Forelimb muscle (tissue), 1 donor: ENCODE data around the gene TAOK3. TPM values are rescaled to one million over a fixed set of nuclear protein-coding genes. Genes with fewer than 3 reads are reported as not detected.
"Not testable (repeated sequence)": the region's sequence is repeated elsewhere in the genome, so short reads cannot be mapped to it uniquely, and the experiment has no call there.

Experiments used
- DNase-seq: peaks from one replicate; pipeline ENCODE4 v3.0.0-alpha.2; 2013; ENCODE audit warnings: low read depth
- polyA plus RNA-seq: library from polyadenylated mRNA; unstranded; fragments of 120-200 nt; gene quantifications from one replicate; pipeline ENCODE4 v1.2.1, GENCODE V29; 2013; ENCODE audit not compliant: insufficient read length

TAOK3 gene
- polyA plus RNA-seq, 1 donor: 17.4 TPM

DNA sequence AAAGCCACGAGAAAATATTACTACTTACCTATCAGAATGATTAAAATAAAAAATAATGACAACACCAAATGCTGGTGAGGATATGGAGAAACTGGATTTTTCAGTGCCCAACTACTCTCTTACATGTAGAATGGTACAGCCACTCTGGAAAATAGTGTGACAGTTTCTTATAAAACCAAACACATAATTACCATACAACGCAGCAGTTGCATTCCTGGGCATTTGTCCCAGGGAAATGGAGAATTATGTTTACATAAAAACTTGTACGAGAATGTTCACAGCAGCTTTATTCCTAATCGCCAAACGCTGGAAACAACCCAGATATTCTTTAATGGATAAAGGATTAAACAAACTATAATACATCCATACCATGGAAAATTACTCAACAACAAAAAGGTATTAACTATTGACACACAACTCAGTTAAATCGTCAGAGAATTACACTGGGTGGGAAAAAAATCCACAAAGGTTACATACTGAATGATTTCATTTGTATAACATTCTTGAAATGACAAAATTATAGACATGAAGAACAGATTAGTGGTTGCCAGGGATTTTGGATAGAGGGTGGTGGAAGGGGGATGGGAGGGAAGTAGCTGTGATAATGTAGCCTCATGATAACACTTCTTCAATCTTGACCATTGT lies 35.4 kb downstream of the TAOK3 start:
- no peak for DNase-seq

DNA sequence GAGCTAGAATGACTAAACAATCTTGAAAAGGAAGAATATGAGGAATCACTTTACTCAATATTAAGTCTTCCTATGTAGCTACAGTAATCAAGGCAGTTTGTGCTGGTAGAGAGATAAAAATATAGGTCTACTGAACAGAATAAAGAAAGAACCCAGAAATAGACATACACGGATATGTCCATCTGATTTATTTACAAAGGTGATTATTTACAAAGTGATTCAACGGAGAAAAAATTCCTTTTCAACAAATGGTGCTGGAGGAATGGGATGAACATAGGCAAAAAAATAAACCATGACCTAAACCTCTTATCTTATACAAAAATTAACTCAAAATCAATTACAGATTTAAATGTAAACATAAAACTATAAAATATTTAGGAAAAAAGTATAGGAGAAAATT lies 36.6 kb downstream of the TAOK3 start:
- DNase-seq: no peak

DNA sequence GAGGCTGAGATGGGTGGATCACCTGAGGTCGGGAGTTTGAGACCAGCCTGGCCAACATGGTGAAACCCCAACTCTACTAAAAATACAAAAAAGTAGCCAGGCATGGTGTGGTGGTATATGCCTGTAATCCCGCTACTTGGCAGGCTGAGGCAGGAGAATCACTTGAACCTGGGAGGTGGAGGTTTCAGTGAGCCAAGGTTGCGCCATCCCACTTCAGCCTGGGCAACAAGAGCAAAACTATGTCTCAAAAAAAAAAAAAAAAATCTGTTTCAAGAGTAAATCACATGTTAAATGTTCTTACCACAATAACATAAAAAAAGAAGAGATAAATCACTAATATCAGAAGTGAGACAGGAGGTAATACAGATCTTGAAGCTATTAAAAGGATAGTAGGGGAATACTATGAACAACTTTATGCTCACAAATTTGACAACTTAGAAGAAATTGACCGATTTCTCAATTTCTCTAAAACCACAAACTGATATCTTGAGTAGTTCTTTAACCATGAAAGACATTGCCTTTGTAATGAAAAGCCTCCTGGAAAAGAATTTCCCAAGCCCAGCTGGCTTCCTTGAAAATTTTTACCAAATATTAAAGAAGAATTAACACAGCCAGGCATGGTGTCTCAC lies 37.7 kb downstream of the TAOK3 start:
- DNase-seq: no peak

DNA sequence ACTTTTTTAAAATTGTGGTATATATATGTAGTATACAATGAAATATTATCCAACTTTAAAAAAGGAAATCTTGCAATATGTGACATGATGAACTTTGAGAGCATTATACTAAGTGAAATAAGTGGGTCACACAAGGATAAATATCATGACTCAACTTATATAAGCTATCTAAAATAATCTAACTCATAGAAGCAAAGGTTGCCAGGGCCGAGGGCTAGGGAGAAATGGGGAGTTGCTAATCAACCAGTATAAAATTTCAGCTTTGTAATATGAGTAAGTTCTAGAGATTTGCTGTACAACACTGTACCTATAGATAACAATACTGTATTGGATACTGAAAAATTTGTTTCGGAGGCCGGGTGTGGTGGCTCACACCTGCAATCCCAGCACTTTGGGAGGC lies 38.5 kb downstream of the TAOK3 start:
- no peak for DNase-seq

DNA sequence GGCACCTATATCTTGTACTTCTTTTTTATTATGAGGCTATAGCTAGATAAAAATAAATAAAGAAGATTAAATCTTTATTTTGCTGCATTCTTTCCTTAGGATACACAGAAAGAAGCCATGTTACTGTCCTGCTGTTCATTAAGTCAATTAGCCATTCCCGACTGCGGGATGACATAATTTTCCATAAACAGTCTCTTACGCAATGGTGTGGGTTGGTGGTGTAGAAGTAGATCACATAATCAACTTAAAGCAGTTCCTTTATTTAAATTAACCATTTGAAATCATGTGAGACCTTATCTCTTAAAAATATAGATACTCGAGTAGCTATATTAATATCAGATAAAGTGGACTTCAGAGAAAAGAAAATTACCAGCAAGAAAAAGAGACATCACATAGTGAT lies 40.2 kb downstream of the TAOK3 start:
- no peak for DNase-seq

DNA sequence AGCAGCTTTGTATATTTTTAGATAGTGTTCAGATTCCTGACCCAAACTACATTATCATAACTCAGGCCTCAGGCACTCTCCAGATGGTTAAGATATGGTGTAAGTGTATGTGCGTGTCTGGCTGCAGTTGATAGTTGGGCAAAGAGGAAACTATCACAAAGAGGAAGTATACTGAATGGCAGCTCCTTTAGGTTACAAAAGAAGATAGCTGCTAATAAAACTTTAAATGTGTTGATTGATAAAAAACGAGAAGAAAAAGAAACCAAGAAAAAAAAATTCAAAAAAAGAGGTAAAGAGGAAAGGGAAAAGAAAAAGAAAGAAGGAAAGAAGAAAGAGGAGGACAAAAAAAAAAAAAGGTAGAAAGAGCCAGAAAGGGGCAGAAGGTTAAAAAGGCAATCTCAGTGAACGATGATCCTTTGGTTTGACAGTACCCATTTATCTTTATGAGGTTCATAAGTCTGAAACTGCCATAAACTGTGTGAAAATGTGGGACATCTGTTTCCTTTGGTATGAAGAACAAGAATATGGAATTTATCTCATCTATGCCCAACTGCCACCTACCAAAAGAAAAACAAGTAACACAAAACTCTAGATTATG lies 42.2 kb downstream of the TAOK3 start:
- DNase-seq: no peak

DNA sequence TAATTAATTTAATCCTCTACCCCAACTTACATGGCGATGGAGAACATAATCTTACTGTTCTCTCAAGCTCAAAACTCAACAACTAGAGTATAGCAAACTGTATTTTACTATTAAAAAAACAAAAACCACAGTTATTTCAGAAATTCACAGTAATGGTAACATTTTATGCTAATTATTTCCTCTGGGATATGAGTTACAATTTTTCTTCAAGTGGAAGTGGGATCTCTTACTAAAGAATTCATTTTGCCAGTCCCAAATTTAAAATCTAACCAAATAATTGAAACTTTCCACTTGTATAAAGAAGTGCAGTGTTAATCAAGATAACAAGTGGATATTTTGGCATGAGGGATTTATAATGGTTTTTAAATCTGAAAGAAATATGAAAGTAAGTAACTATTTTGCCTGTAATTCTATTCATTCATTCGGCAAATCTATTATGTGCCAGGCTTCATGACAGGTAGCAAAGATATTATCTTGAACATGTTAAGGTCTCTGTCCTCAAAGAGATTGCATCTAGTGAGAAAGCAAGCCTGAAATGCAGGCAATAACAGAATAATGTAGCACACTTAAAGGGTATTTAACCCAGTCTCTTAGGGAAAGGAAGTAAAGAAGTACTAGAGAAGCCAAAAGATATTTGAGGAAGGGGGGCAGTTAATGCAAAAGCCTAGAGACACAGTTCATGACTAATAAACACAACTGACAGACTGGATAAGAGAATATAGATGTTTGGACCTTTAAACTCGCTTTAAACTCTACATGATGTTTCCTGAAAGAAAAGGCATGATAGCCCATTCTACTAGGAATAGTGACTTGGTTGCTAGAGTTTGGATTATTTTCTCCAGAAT lies 44.0 kb downstream of the TAOK3 start:
- no peak for DNase-seq

DNA sequence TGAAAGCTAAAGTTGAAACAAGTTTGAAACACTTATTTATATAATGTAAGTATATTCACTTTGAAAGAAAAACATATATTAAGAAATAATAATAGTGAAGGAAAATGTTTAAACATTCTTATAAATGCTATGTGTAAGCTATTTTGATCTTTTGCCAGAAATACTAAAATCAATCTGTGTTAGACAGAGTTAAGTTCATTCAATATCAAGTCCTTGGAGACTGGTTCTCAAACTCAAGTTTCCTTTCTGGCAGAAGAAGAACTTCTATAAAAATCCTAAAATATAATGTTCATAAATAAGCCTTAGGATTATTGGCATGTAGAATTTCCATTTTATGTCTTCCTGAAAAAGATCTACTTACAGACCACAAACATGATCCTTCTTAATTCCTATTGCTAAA lies 45.3 kb downstream of the TAOK3 start:
- no peak for DNase-seq

DNA sequence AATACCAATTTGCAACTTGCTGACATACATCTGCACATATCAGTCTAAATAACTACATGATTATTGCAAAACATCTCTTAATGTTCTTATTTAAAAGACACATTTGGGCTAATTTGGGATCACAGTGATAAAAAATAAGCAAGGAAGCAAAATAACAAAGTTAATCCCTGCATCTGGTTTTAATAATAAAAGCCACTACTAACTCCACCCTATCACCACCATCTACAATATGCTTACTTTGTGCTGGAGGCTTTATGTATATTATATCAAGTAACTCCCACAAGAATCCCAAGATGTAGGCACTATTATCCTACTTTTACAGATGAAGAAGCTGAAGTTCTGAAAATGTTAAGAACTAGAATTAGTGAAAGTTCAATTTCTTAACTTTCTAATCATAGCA lies 45.7 kb downstream of the TAOK3 start:
- no peak for DNase-seq

DNA sequence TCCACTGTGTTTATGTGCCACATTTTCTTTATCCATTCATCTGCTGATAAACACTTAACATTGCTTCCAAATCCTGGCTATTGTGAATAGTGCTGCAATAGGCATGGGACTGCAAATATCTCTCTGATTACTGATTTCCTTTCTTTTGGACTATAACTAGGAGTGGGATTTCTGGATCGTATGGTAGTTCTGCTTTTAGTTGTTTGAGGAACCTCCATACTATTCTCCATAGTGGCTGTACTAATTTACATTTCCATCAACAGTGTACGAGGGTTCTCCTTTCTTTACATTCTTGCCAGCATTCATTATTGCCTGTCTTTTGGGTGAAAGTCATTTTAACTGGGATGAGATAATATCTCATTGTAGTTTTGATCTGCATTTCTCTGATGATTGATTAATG lies 47.6 kb downstream of the TAOK3 start:
- no peak for DNase-seq

DNA sequence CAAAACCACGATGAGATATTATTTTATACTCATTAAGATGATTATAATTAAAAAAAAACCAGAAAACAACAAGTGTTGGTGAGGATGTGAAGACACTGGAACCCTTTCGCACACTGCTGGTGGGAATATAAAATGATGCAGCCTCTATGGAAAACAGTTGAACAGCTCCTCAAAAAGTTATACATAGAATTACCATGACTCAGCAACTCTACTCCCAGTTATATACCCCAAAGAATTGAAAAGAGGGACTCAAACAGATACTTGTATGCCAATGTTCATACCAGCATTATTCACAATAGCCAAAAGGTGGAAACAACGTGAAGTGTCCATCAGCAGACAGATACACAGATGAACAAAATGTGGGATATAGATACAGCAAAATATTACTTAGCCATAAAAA lies 53.1 kb downstream of the TAOK3 start:
- no peak for DNase-seq

DNA sequence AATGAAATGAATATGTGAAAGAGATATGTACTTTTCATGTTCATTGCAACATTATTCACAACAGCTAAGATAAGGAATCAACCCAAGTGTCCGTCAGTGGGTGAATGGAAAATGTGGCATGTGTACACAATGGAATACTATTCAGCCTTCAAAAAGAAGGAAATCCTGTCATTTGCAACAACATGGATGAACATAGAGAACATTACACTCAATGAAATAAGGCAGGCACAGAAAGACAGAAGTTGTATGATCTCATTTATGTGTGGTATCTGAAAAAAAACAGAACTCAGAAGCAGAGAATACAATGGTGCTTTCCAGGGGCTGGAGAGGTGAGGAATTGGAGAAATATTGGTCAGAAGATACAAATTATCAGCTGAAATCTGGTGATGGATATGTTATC lies 54.0 kb downstream of the TAOK3 start:
- no peak for DNase-seq

DNA sequence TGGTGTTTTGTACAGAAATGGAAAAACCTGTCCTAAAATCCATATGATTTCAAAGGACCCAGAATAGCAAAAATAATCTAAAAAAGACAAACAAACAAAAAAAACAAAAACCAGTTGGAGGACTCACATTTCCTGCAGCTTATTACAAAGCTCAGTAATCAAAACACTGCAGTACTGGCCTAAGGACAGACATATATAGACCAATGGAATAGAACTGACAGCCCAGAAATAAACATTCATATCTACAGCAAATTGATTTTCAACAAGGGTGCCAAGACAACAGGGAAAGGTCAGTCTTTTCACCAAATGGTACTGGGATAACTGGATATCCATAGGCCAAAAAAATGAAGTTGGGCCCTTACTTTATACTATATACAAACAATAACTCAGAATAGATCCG lies 55.0 kb downstream of the TAOK3 start:
- DNase-seq: no peak

DNA sequence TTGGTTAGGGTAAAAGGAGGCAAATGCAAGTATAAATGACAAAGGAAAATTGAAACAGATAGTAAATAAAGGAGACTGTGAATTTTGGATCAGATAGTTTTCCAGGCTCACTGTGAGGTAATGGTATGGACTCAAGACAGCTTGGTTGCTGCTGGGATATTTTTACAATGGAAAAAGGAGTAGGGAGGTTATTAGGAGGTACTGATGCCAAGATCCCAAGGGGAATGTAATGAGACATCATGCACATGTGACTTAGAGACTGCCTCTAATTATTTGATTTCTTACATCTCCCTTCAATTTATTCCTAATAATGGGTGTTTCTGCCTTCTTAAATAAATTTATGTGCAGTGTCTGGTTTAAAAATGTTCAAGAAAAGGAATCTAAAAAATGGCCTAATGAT lies 56.9 kb downstream of the TAOK3 start:
- no peak for DNase-seq

DNA sequence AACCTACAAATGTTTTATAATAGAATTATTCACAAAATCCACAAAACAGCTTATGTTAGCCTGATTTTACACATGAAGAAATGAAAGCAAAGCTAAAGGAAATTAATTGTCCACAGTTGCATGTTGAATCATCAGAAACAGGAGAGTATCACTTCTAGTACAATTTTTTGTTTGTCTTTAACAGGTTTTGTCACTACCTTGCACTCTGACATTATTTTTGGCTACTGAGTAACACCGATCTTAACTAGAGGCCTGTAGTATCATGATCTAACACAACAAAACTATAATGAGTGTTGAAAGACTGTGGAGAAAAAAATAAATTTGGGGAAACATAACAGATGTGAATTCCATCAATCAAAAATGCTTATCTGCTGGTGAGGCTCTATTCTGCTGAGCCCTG lies 60.1 kb downstream of the TAOK3 start:
- no peak for DNase-seq

DNA sequence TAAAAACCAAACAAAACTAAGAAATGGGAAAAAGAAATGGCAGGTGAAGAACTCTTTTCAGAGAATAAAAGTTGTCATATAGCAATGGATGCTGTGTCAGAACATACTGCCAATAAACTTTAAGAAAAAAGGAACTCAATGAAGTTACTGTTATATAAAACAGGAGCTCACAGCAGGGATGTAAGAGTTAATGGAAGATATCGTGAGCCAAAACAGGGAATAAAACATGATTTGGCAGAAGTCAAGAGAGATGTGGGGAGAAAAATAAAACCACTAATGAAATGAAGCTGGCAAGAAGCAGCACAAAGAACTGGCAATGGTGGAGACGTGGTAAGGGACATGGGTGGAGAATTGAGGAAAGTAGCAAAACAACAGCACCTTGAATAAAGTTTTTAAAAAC lies 61.0 kb downstream of the TAOK3 start:
- DNase-seq: no peak

DNA sequence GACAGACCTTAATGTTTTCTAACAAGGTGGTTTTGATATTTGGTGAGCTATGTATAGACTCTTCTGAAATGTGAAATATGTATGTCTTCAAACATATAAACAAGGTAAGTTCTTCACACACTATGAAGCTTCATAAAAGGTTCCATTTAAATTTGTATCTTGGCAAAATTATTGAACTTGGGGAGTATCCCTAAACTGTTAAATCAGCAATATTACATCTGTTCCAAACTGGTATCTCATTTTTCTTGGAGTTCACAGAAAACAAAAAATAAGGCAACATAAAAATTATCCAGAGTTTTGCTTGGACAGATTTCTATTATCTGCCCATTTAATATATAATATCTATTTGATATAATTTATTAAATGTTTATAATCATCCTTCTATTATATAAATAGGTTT lies 62.4 kb downstream of the TAOK3 start:
- no peak for DNase-seq

DNA sequence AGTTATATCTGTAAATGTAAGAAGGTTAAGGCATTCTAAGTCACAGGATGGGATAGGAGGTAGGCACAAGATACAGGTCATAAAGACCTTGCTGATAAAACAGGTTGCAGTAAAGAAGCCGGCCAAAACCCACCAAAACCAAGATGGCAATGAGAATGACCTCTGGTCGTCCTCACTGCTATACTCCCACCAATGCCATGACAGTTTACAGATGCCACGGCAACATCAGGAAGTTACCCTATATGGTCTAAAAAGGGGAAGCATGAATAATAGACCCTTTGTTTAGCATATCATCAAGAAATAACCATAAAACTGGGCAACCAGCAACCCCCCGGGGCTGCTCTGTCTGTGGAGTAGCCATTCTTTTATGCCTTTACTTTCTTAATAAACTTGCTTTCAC lies 64.7 kb downstream of the TAOK3 start:
- not testable (repeated sequence) for DNase-seq

DNA sequence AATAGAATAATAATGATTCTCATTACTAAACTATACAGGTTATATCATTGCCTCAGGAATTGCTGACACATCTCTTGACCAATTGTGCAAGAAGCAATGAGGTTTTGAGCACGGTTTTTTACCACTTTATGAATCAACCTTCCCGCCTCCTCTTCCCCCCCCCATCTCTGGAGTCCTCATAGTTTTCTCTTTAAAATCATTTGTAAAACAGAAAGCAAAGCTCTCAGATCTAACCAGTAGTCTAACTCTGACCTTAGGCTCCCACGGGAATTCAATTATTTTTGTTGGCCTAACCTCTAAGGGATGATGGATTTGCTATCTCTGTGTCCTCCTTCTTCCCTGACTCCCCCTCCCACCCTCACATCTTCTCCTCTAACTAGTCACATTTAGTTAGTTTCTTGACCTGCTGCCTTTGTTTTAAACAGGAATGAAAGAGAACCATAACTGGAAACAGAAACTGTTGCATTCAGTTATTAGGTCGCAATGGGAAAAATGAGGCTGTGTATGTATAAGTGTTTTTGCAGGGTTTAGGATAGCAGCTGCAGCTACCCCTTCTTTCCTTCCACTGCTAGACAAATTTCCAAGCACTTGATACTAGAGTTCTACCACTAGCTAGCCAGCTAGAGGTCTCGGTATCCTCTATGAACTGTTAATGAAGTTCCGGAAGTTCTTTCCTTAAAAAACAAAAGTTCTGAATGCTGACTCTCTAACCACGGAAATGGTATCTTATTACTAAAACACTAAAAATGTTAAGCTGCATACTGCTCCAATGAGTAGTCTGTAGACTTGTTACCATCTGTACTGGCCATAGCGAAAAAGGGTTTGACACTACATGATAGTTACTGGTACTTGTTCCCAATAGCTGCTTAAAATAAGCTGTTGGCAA lies 65.4 kb downstream of the TAOK3 start:
- DNase-seq: no peak

DNA sequence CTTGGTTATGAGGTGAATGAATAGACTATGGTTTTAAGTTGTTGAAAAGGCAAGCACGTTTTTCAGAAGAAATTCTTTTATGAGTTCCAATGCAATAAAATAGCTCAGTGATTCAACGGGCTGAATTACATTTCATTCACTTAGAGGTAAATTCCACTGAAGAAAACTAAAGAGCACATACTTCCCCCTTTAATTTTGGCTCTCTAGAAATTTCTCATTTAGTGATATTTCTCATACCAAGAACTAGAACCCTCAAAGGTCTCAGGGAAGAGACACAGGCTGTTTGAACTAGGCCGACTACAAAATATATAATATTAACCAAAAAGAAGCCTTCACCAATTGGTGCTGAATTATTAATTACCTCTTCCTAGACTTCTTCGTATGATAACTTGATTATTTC lies 68.6 kb downstream of the TAOK3 start:
- DNase-seq: no peak

DNA sequence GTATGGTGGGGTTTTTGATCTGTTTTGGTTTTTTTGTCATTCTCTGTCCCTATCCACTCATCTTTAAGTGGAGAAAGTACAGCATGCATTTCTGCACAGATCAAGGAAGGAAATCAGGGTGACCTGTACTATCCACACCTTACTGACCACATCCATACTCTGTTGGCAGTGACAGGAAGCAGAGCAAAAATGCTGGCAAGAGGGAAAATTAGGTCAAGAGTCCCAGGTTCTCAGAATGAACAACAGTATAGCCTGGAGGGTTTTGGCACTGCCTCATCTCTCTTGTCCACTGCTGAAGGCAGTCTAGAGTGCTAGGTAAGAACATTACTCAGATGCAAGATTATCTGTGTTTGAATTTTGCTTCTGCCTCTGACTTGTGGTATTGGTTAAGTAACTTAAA lies 70.7 kb downstream of the TAOK3 start:
- DNase-seq: no peak
